NB4 (cell line): Measurements from ENCODE around the gene CREB3L2.

Experiments used
- MAX ChIP-seq: IDR thresholded peaks from 2 replicates; pipeline ENCODE4 v1.6.1; 2011; ENCODE audit warnings: low read depth, low read length
- MYC ChIP-seq: IDR thresholded peaks from 2 replicates; pipeline ENCODE4 v1.6.1; 2011; ENCODE audit warnings: low read depth, low read length
- POLR2A ChIP-seq: IDR thresholded peaks from 2 replicates; pipeline ENCODE4 v1.6.1; 2011; ENCODE audit warnings: mild to moderate bottlenecking; ENCODE audit not compliant: insufficient read length; ENCODE audit errors: extremely low read depth
- TF ChIP-seq, protein P1 (sequence below): IDR thresholded peaks from one replicate; pipeline ENCODE4 v1.5.1; 2012; ENCODE audit warnings: low read depth, low read length

DNA sequence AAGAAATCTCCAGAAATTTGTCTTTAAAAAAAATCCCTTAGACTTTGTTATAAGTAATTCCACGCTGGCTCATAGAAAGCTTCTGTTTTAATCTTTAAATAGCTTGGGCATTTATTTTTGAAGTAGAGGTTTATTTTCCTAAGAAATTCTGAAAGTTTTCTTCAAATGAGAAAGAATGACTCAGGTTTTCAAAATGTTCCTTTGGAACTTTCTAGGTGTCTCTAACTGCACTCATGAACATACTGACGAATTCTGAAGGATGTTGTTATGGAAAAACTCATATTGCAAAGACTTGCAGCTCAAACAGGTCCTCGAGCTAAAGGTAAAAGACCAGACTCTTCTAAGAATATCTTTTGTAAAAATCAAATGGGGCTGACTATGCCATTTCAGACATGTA is 165.8 kb downstream of the CREB3L2 start:
- no peak for TF ChIP-seq MAX
- TF ChIP-seq, protein P1, sequence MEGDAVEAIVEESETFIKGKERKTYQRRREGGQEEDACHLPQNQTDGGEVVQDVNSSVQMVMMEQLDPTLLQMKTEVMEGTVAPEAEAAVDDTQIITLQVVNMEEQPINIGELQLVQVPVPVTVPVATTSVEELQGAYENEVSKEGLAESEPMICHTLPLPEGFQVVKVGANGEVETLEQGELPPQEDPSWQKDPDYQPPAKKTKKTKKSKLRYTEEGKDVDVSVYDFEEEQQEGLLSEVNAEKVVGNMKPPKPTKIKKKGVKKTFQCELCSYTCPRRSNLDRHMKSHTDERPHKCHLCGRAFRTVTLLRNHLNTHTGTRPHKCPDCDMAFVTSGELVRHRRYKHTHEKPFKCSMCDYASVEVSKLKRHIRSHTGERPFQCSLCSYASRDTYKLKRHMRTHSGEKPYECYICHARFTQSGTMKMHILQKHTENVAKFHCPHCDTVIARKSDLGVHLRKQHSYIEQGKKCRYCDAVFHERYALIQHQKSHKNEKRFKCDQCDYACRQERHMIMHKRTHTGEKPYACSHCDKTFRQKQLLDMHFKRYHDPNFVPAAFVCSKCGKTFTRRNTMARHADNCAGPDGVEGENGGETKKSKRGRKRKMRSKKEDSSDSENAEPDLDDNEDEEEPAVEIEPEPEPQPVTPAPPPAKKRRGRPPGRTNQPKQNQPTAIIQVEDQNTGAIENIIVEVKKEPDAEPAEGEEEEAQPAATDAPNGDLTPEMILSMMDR = no peak
- TF ChIP-seq POLR2A = no peak
- no peak for TF ChIP-seq MYC
